ENCODE measurements around the gene BANP. TPM values are rescaled to one million over a fixed set of nuclear protein-coding genes. Genes with fewer than 3 reads are reported as not detected.

BANP gene
- total and polyA plus RNA-seq, 2 of the 8 experiments (the other 6 are each of a cell fraction or from before 2014, with no cell fraction given), result 25.8 to 39.8 TPM

- Histone ChIP-seq H3K36me3 (ENCODE audit: control insufficient read depth in 2 of 4, insufficient read depth in 4 of 4, low read length in 3 of 4) (peaks cover 2 to 11% (median 5%) of the 10 kb centered on the region in 4 experiments; a peak in 5 of 8 replicates), H2BK120ac (replicated peaks; ENCODE audit: low read depth, low read length) (no peak overlapping the region), H2BK20ac (ENCODE audit: low read length) (no peak overlapping the region), H3K4me1 (replicated peaks in 1 of 4; ENCODE audit: control insufficient read depth in 3 of 4, insufficient read depth in 4 of 4, low read length in 3 of 4) (peaks cover 0 to 7% (median 2%) of the 10 kb centered on the region in 4 experiments; a peak in 2 of 7 replicates), H3K79me2 (ENCODE audit: control insufficient read depth in 1 of 2, insufficient read depth in 2 of 2, low read length in 2 of 2) (no peaks in the 10 kb centered on the region; a peak in 1 of 4 replicates), H2BK12ac (ENCODE audit: low read depth, low read length) (no peak overlapping the region), H4K8ac (ENCODE audit: extremely low read depth, insufficient read depth, low read length) (no peak overlapping the region), H2BK15ac (ENCODE audit: low read length) (no peak overlapping the region), H3K9me3 (ENCODE audit: insufficient read depth in 2 of 2, low read depth in 1 of 2, low read length in 1 of 2) (no peaks in the 10 kb centered on the region), H2AFZ (ENCODE audit: low read length) (no peak overlapping the region), H4K5ac (ENCODE audit: insufficient read length, low read depth, low read length) (no peak overlapping the region), H3K23ac (ENCODE audit: insufficient read length) (no peak overlapping the region), H3K9ac (replicated peaks in 1 of 4; ENCODE audit: extremely low read depth in 1 of 4, low read depth in 3 of 4, low read length in 3 of 4) (no peak overlapping the region), H3K56ac (replicated peaks; ENCODE audit: insufficient read length, low read depth, low read length) (no peak overlapping the region), H3K4me3 (ENCODE audit: extremely low read depth in 1 of 4, insufficient read depth in 2 of 4, low read depth in 3 of 4, low read length in 4 of 4) (no peak overlapping the region), H3K4ac (replicated peaks; ENCODE audit: insufficient read length, low read depth, low read length) (no peak overlapping the region), H3K4me2 (ENCODE audit: insufficient read depth in 1 of 2, low read depth in 2 of 2, low read length in 2 of 2) (no peak overlapping the region), H3K27me3 (replicated peaks in 1 of 4; ENCODE audit: control insufficient read depth in 3 of 4, extremely low read depth in 1 of 4, insufficient read depth in 3 of 4, low read length in 3 of 4) (no peaks in the 10 kb centered on the region), H3K14ac (ENCODE audit: insufficient read length) (no peak overlapping the region), H2BK5ac (ENCODE audit: low read depth, low read length) (no peak overlapping the region), H2AK5ac (ENCODE audit: low read depth, low read length) (no peak overlapping the region), H4K91ac (replicated peaks; ENCODE audit: insufficient read length, low read length) (no peak overlapping the region), H3K23me2 (ENCODE audit: low read depth, low read length) (no peaks in the 10 kb centered on the region), H3K18ac (ENCODE audit: extremely low read depth, low read length) (no peak overlapping the region), H4K20me1 (replicated peaks in 1 of 2; ENCODE audit: control insufficient read depth in 1 of 2, insufficient read depth in 2 of 2, low read length in 2 of 2) (no peaks in the 10 kb centered on the region), H3K27ac (ENCODE audit: low read depth, low read length) (no peak overlapping the region), H3K79me1 (ENCODE audit: low read depth, low read length) (peaks cover 2% of the 10 kb centered on the region; the same call in 1 of the 2 replicates)
- no peak for TF ChIP-seq NRF1 (IDR thresholded peaks at IDR 0.05; ENCODE audit: low read depth, low read length)
- ChIA-PET POLR2A (ENCODE audit: partially characterized antibody) (no interaction called here), CTCF (ENCODE audit: partially characterized antibody) (interaction anchor here (2.5 to 4.7 kb wide), 2 partner anchors 18 to 19 kb away, joined by 5 to 27 read pairs; no protein-coding TSS in a partner anchor)
- whole genome bisulfite sequencing, 2 experiments (ENCODE audit: extremely low coverage in 1 of 2, insufficient coverage in 1 of 2, insufficient read length in 1 of 2, insufficient replicate concordance in 2 of 2, low coverage in 1 of 2, low lambda C conversion rate in 2 of 2, missing lambda C conversion rate in 1 of 2), result 91% methylated on average over 28 of the region's 28 CpGs; no CpG with 5 or more reads in 1 of the 2 experiments
- FAIRE-seq (no peak), DNase-seq (ENCODE audit: low read depth in 1 of 2, low spot score in 2 of 2) (no peak)
Observed at GRCh38 chr16:87984632-87985267, 33.5 kb downstream of the BANP start.
